A673 (cell line): ENCODE results near the gene NAT9. TPM values are rescaled to one million over a fixed set of nuclear protein-coding genes. Genes with fewer than 3 reads are reported as not detected.

Experiments used
- BruUV-seq: library from RNA; stranded (reverse); fragments of 400-500 nt; replicated peaks from 2 replicates; lab custom pipeline; 2021; lab: Mats Ljungman, UMichigan
- CTCF ChIA-PET: fragments of 300-600 bp; sonication (Branson Sonifier 250); formaldehyde crosslinking; loops from one replicate; lab custom pipeline; 2022; ENCODE audit warnings: antibody characterized with exemption; lab: Charles Lee
- POLR2A ChIA-PET: fragments of 300-600 bp; sonication (Branson Sonifier 250); formaldehyde crosslinking; loops from one replicate; lab custom pipeline; 2022; ENCODE audit warnings: antibody characterized with exemption; ENCODE audit not compliant: low non-redundant PET; lab: Charles Lee
- DNase-seq: peaks from one replicate; pipeline ENCODE4 v3.0.0-alpha.2; 2015; ENCODE audit warnings: low spot score
- H3K27ac ChIP-seq: fragments of 200-600 bp; sonication (generic); 2 replicates; pipeline ENCODE4 v1.5.1; 2016; ENCODE audit warnings: mixed run types, low read depth, mild to moderate bottlenecking, mixed read lengths, antibody characterized with exemption, low read length; ENCODE audit not compliant: poor library complexity, severe bottlenecking
- H3K27me3 ChIP-seq: fragments of 200-600 bp; sonication (generic); replicated peaks from 2 replicates; pipeline ENCODE4 v1.6.1; 2017; ENCODE audit warnings: mixed run types, low read depth, mild to moderate bottlenecking, mixed read lengths, antibody characterized with exemption, low read length; ENCODE audit not compliant: insufficient read depth, poor library complexity
- H3K36me3 ChIP-seq: fragments of 200-600 bp; sonication (generic); 2 replicates; pipeline ENCODE4 v1.6.1; 2016; ENCODE audit warnings: mixed run types, mild to moderate bottlenecking, mixed read lengths, antibody characterized with exemption, low read length; ENCODE audit not compliant: insufficient read depth, poor library complexity, severe bottlenecking
- H3K4me1 ChIP-seq: fragments of 200-600 bp; sonication (generic); 2 replicates; pipeline ENCODE4 v1.6.1; 2017; ENCODE audit warnings: mixed run types, mild to moderate bottlenecking, mixed read lengths, antibody characterized with exemption, low read length; ENCODE audit not compliant: insufficient read depth, poor library complexity, severe bottlenecking
- H3K4me3 ChIP-seq: fragments of 200-600 bp; sonication (generic); 2 replicates; pipeline ENCODE4 v1.5.1; 2016; ENCODE audit warnings: low read depth, mixed run types, mild to moderate bottlenecking, mixed read lengths, low read length; ENCODE audit not compliant: poor library complexity, severe bottlenecking
- H3K9me3 ChIP-seq: fragments of 200-600 bp; sonication (generic); 2 replicates; pipeline ENCODE4 v1.6.1; 2016; ENCODE audit warnings: mixed run types, low read depth, mild to moderate bottlenecking, mixed read lengths, antibody characterized with exemption, low read length; ENCODE audit not compliant: poor library complexity, severe bottlenecking
- CTCF ChIP-seq: fragments of 300-800, 200-600 bp; sonication (generic); conservative IDR thresholded peaks from 2 replicates; pipeline ENCODE4 v1.5.1; 2017; ENCODE audit warnings: low read depth, mild to moderate bottlenecking, antibody characterized with exemption, low read length, moderate library complexity, mixed read lengths
- EZH2 ChIP-seq: fragments of 200-600 bp; sonication (generic); IDR thresholded peaks from 2 replicates; pipeline ENCODE4 v1.6.1; 2017; ENCODE audit warnings: borderline replicate concordance, low read depth, mild to moderate bottlenecking, mixed read lengths, antibody characterized with exemption, low read length; ENCODE audit not compliant: poor library complexity, severe bottlenecking
- intact Hi-C: fragments of 100-400 bp; cut with micrococcal nuclease; formaldehyde crosslinking; loops from one replicate; pipeline ENCODE4 v1.10.0; 2022; ENCODE audit not compliant: unreplicated experiment
- microRNA-seq: library from miRNA; unstranded; fragments of <30 nt; microRNA quantifications from one replicate; pipeline ENCODE4 v1.2.0, GENCODE V29; 2021
- total RNA-seq: library from RNA; stranded (reverse); gene quantifications from 2 replicates; pipeline ENCODE4 v1.2.3, GENCODE V29; 2021

NAT9 gene
- total RNA-seq, 1 experiment from 2014 or later: 60.6 TPM

- no TSS peak for BruUV-seq
- no peak for TF ChIP-seq EZH2
- TF ChIP-seq CTCF: no peak
- intact Hi-C loops: no loop called here
- no peaks in the 10 kb centered on the region for H3K4me1 ChIP-seq
- H3K27me3 ChIP-seq: peaks cover 11% of the 10 kb centered on the region
- H3K4me3 ChIP-seq: no peak overlapping the region
- H3K9me3 ChIP-seq: no peaks in the 10 kb centered on the region
- H3K27ac ChIP-seq: no peak overlapping the region
- CTCF ChIA-PET: no interaction called here
- DNase-seq: no peak
- POLR2A ChIA-PET: no interaction called here
- no peaks in the 10 kb centered on the region for H3K36me3 ChIP-seq
Measured at GRCh38 chr17:74725111-74725510, 51.0 kb downstream of the NAT9 start.

GRCh38 chr17:74723891-74724290 lies 52.3 kb downstream of the NAT9 start:
- Histone ChIP-seq H3K36me3 (no peaks in the 10 kb centered on the region), H3K9me3 (no peaks in the 10 kb centered on the region), H3K27ac (no peak overlapping the region), H3K27me3 (peaks cover 18% of the 10 kb centered on the region), H3K4me3 (no peak overlapping the region), H3K4me1 (no peaks in the 10 kb centered on the region)
- no TSS peak for BruUV-seq
- intact Hi-C loops: no loop called here
- POLR2A ChIA-PET: no interaction called here
- no peak for TF ChIP-seq CTCF
- no peak for TF ChIP-seq EZH2
- CTCF ChIA-PET: no interaction called here
- DNase-seq: no peak

GRCh38 chr17:74722782-74723181 lies 53.4 kb downstream of the NAT9 start:
- Histone ChIP-seq H3K4me1 (no peaks in the 10 kb centered on the region), H3K27ac (no peak overlapping the region), H3K9me3 (no peaks in the 10 kb centered on the region), H3K27me3 (peaks cover 24% of the 10 kb centered on the region), H3K4me3 (no peak overlapping the region), H3K36me3 (no peaks in the 10 kb centered on the region)
- no peak for DNase-seq
- intact Hi-C loops: no loop called here
- CTCF ChIA-PET: no interaction called here
- no TSS peak for BruUV-seq
- no peak for TF ChIP-seq EZH2
- POLR2A ChIA-PET: no interaction called here

Small RNA genes within 50 kb of the gene (microRNA-seq; reads per million reads assigned to microRNA genes)
- gene MIR3615: 139 reads per million, percentile 68 among the genes with 10 or more reads in this experiment

Other genes starting within 250 kb of the NAT9 start
- gene CD300LB, start 244.9 kb downstream of the NAT9 start, total RNA-seq: not detected in 2 replicates
- gene CD300C, start 230.2 kb downstream of the NAT9 start, total RNA-seq: not detected in 2 replicates
- gene CD300H, start 208.8 kb downstream of the NAT9 start, total RNA-seq: not detected in 2 replicates
- not detected in 2 replicates for gene CD300LD, start 184.1 kb downstream of the NAT9 start, total RNA-seq
- not detected in 2 replicates for gene CD300E, start 152.6 kb downstream of the NAT9 start, total RNA-seq
- gene CD300LF, start 63.4 kb downstream of the NAT9 start, total RNA-seq: not detected in 2 replicates
- gene RAB37, start 39.1 kb downstream of the NAT9 start, total RNA-seq: not detected in 2 replicates
- 33.8 and 47.9 TPM in 2 replicates for gene NHERF1, start 27.7 kb downstream of the NAT9 start, total RNA-seq
- 0.09 and 0.24 TPM in 2 replicates for gene GRIN2C, start 83.5 kb upstream of the NAT9 start, total RNA-seq
- gene FDXR, start 96.6 kb upstream of the NAT9 start, total RNA-seq: 17.8 and 22.3 TPM in 2 replicates
- gene FADS6, start 117.3 kb upstream of the NAT9 start, total RNA-seq: not detected in 2 replicates
- not detected in 2 replicates for gene USH1G, start 146.9 kb upstream of the NAT9 start, total RNA-seq
- gene OTOP2, start 147.9 kb upstream of the NAT9 start, total RNA-seq: not detected in 2 replicates
- not detected in 2 replicates for gene OTOP3, start 159.6 kb upstream of the NAT9 start, total RNA-seq
- gene HID1, start 196.4 kb upstream of the NAT9 start, total RNA-seq: 1.2 and 2.9 TPM in 2 replicates
- 5.8 and 7.6 TPM in 2 replicates for gene CDR2L, start 211.3 kb upstream of the NAT9 start, total RNA-seq
- 59.9 and 61.4 TPM in 2 replicates for gene MRPL58, start 236.3 kb upstream of the NAT9 start, total RNA-seq